Measurements from ENCODE around the gene ASPA. TPM values are rescaled to one million over a fixed set of nuclear protein-coding genes. Genes with fewer than 3 reads are reported as not detected.

Gene ASPA
- polyA plus RNA-seq, 1 donor (not counting 4 experiments of a cell fraction or from before 2014, with no cell fraction given), result not detected

DNA sequence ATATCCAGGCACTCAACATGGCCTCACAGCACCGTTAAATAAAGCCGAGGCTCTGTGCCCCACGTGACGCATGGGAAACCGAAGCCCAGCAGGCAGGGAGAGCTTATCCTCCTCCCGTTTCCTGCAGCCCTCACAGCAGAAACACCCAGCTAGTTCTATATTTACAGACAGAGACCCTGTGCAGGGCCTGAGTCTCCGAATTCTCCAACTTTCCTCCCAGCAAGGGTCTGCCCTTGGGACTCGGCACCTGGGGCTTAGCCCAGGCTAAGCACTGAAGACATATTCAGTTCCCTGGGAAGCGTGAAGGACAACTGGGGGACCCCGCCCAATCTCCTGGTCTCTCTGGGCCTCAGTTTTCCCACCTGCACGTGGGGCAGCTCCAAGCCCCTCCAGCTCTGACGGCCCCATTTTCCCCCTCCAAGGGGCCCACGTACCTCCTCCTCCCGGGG, 52.6 kb downstream of the ASPA start:
- H3K36me3 ChIP-seq (ENCODE audit: control insufficient read depth in 2 of 2, extremely low read depth in 1 of 2, insufficient read depth in 2 of 2, low read length in 2 of 2), result peaks cover 15 to 36% of the 10 kb centered on the region in 2 experiments
- dilution Hi-C loops (cut with MboI; ENCODE audit: extremely low pct_ligation_motif_present, low sequenced_read_pairs), result no loop called here
- TF ChIP-seq EZH2 (IDR thresholded peaks at IDR 0.05; ENCODE audit: low read length), result no peak
- TF ChIP-seq, protein P1, sequence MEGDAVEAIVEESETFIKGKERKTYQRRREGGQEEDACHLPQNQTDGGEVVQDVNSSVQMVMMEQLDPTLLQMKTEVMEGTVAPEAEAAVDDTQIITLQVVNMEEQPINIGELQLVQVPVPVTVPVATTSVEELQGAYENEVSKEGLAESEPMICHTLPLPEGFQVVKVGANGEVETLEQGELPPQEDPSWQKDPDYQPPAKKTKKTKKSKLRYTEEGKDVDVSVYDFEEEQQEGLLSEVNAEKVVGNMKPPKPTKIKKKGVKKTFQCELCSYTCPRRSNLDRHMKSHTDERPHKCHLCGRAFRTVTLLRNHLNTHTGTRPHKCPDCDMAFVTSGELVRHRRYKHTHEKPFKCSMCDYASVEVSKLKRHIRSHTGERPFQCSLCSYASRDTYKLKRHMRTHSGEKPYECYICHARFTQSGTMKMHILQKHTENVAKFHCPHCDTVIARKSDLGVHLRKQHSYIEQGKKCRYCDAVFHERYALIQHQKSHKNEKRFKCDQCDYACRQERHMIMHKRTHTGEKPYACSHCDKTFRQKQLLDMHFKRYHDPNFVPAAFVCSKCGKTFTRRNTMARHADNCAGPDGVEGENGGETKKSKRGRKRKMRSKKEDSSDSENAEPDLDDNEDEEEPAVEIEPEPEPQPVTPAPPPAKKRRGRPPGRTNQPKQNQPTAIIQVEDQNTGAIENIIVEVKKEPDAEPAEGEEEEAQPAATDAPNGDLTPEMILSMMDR (optimal IDR thresholded peaks at IDR 0.05 in 1 of 3, IDR thresholded peaks at IDR 0.05 in 1 of 3, conservative IDR thresholded peaks at IDR 0.05 in 1 of 3; ENCODE audit: extremely low read depth in 1 of 3, insufficient read depth in 2 of 3, low read length in 3 of 3), result no peak

DNA sequence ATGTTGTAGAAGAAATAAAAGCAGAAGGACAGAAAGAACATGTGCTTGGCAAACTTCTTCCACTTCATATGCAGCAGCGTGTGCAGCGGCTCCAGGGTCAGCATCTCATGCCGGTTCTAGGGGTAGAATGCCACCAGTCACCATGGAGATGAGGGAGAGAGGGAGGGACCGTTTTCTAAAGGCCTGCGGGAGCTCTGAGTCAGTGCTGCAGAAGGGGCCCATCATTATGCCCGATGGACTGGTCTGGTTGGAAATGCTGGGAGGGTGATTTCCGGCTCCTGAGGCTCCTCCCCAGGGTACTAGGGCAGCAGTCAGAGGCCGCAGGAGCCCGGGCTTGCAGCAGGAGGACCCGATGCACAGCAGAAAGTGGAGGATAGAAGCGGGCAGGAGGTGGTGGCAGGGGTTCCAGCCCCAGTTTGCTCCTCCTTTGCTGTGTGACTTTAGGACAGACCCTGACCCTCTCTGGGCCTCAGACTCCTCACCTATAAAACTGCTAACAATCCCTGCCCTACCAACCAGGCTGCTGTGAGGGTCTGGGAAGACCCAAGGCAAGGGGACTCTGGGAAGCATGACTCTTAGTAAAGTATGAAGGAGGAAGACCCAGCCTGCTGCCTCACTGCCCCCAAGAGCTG, 53.2 kb downstream of the ASPA start:
- Histone ChIP-seq H3K4me1 (ENCODE audit: control insufficient read depth, extremely low read depth, insufficient read depth, low read length) (no peaks in the 10 kb centered on the region), H3K27ac (ENCODE audit: control insufficient read depth, insufficient read depth, low read length) (no peak overlapping the region), H3K27me3 (ENCODE audit: control insufficient read depth, extremely low read depth, insufficient read depth, low read length) (no peaks in the 10 kb centered on the region), H4K20me1 (ENCODE audit: control insufficient read depth, extremely low read depth, insufficient read depth, low read length) (no peaks in the 10 kb centered on the region), H2AFZ (ENCODE audit: control insufficient read depth, low read length) (no peak overlapping the region), H3K9me1 (ENCODE audit: control insufficient read depth, extremely low read depth, insufficient read depth, low read length) (no peaks in the 10 kb centered on the region), H3K4me3 (ENCODE audit: control insufficient read depth in 2 of 3, extremely low read depth in 1 of 3, insufficient read depth in 2 of 3, low read depth in 1 of 3, low read length in 3 of 3) (no peak overlapping the region), H3K4me2 (ENCODE audit: control insufficient read depth, extremely low read depth, insufficient read depth, low read depth, low read length) (no peak overlapping the region), H3K36me3 (ENCODE audit: control insufficient read depth in 2 of 2, extremely low read depth in 1 of 2, insufficient read depth in 2 of 2, low read length in 2 of 2) (peaks cover 15 to 36% of the 10 kb centered on the region in 2 experiments), H3K9ac (ENCODE audit: control insufficient read depth, extremely low read depth, insufficient read depth, low read length) (no peak overlapping the region), H3K79me2 (ENCODE audit: control insufficient read depth, insufficient read depth, low read length) (no peaks in the 10 kb centered on the region), H3K9me3 (ENCODE audit: control insufficient read depth, low read depth, low read length) (no peaks in the 10 kb centered on the region)
- TF ChIP-seq, protein P1 (optimal IDR thresholded peaks at IDR 0.05 in 1 of 3, IDR thresholded peaks at IDR 0.05 in 1 of 3, conservative IDR thresholded peaks at IDR 0.05 in 1 of 3; ENCODE audit: extremely low read depth in 1 of 3, insufficient read depth in 2 of 3, low read length in 3 of 3), result no peak
- TF ChIP-seq EZH2 (IDR thresholded peaks at IDR 0.05; ENCODE audit: low read length), result no peak
- dilution Hi-C loops (cut with MboI; ENCODE audit: extremely low pct_ligation_motif_present, low sequenced_read_pairs), result no loop called here
- DNase-seq (ENCODE audit: low read depth, low spot score), result no peak
- FAIRE-seq, result no peak

More for the DNA sequence above, 52.6 kb downstream of the ASPA start:
- Histone ChIP-seq H3K79me2 (ENCODE audit: control insufficient read depth, insufficient read depth, low read length) (no peaks in the 10 kb centered on the region), H3K27ac (ENCODE audit: control insufficient read depth, insufficient read depth, low read length) (no peak overlapping the region), H3K9me3 (ENCODE audit: control insufficient read depth, low read depth, low read length) (no peaks in the 10 kb centered on the region), H3K4me2 (ENCODE audit: control insufficient read depth, extremely low read depth, insufficient read depth, low read depth, low read length) (no peak overlapping the region), H3K4me1 (ENCODE audit: control insufficient read depth, extremely low read depth, insufficient read depth, low read length) (no peaks in the 10 kb centered on the region), H3K9ac (ENCODE audit: control insufficient read depth, extremely low read depth, insufficient read depth, low read length) (no peak overlapping the region), H3K9me1 (ENCODE audit: control insufficient read depth, extremely low read depth, insufficient read depth, low read length) (no peaks in the 10 kb centered on the region), H3K27me3 (ENCODE audit: control insufficient read depth, extremely low read depth, insufficient read depth, low read length) (no peaks in the 10 kb centered on the region), H2AFZ (ENCODE audit: control insufficient read depth, low read length) (no peak overlapping the region), H4K20me1 (ENCODE audit: control insufficient read depth, extremely low read depth, insufficient read depth, low read length) (no peaks in the 10 kb centered on the region), H3K4me3 (ENCODE audit: control insufficient read depth in 2 of 3, extremely low read depth in 1 of 3, insufficient read depth in 2 of 3, low read depth in 1 of 3, low read length in 3 of 3) (no peak overlapping the region)
- DNase-seq (ENCODE audit: low read depth, low spot score) (no peak), FAIRE-seq (no peak)
